NT2/D1 (cell line): Measurements from ENCODE around the gene PTPN6.

ENCODE experiments used
- DNase-seq: peaks from one replicate; pipeline ENCODE4 v3.0.0-alpha.2; 2011; ENCODE audit warnings: low read depth, low spot score
- H3K27me3 ChIP-seq: 2 replicates; pipeline ENCODE4 v1.6.0; 2011; ENCODE audit warnings: mild to moderate bottlenecking; ENCODE audit not compliant: insufficient read length, insufficient read depth
- H3K36me3 ChIP-seq: 2 replicates; pipeline ENCODE4 v1.6.1; 2011; ENCODE audit warnings: mild to moderate bottlenecking, low read length, mixed read lengths; ENCODE audit not compliant: insufficient read depth, insufficient read length
- H3K4me1 ChIP-seq: 2 replicates; pipeline ENCODE4 v1.5.1; 2011; ENCODE audit not compliant: insufficient read depth, insufficient read length
- H3K4me3 ChIP-seq: 2 replicates; pipeline ENCODE4 v1.5.1; 2011; ENCODE audit warnings: low read depth; ENCODE audit not compliant: insufficient read length
- H3K9ac ChIP-seq: 2 replicates; pipeline ENCODE4 v1.6.0; 2011; ENCODE audit warnings: low read depth; ENCODE audit not compliant: insufficient read length
- H3K9me3 ChIP-seq: 2 replicates; pipeline ENCODE4 v1.5.1; 2011; ENCODE audit warnings: mild to moderate bottlenecking, low read length; ENCODE audit not compliant: insufficient read depth
- SUZ12 ChIP-seq: IDR thresholded peaks from 2 replicates; pipeline ENCODE4 v1.6.1; 2011; ENCODE audit not compliant: insufficient read length, insufficient read depth; ENCODE audit errors: extremely low read depth
- YY1 ChIP-seq: IDR thresholded peaks from 2 replicates; pipeline ENCODE4 v1.6.1; 2011; ENCODE audit not compliant: insufficient read length, insufficient read depth
- ZNF274 ChIP-seq: IDR thresholded peaks from 2 replicates; pipeline ENCODE4 v1.6.1; 2011; ENCODE audit warnings: mild to moderate bottlenecking, low read depth, low read length

Gene PTPN6

DNA sequence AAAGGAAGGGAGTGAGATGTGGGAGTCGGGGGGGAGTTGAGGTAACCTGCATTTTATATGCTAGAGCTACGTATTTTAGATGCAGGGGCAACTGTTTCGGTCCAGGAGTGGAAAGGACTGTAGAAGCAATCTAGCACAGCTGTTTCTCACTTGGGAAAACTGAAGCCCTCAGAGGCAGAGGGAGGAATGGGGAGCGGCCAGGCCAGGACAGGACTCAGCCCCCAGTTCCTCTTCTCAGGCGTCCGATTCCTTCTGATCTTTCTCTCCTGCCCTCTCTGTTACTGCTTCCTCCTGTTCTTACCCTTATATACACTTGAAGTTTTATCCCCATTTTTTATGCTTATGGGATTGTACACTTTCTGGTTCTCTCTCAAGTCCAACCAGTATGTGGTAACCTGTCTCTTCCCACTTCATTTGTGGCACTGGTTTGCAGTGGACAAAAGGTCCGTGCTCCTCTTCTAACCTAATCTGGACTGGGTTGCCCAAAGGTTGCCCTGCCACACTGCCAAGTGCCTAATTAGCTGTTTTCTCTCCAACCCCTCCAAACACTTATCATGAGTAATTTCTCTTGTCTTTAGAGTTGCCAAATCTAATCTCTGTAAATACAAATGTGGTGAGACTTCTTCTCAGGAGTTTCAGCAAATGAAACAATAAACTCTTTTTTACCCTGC is 50.9 kb downstream of the PTPN6 start:
- Histone ChIP-seq H3K9ac (no peak overlapping the region), H3K4me1 (no peaks in the 10 kb centered on the region), H3K27me3 (no peaks in the 10 kb centered on the region), H3K36me3 (peaks cover 51% of the 10 kb centered on the region), H3K9me3 (no peaks in the 10 kb centered on the region), H3K4me3 (no peak overlapping the region)
- TF ChIP-seq ZNF274 (no peak), YY1 (no peak), SUZ12 (no peak)
- no peak for DNase-seq

DNA sequence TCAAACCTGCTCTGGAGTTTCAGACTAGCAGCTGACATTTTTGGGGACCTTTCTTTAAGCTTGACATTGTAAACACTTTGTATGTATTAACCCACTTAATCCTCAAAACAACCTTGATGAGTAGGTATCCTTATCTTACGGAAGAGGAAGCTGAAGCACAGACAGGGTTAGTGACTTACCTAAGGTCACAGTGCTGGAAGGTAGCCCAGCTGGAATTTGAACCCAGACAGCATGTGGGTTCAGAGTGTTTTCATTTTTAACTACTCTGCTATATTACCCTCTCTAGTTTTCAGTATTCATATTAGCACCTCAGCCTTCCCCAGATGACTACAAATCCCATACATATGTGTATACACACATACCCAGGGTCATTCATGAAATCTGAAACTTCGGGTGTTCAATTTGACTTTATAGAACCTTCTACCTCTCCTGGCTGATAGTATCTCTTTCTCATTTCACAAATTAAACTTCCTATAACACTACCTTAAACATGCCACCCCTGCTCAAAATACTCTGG is 53.2 kb downstream of the PTPN6 start:
- no peak for DNase-seq
- no peak overlapping the region for H3K4me3 ChIP-seq
- TF ChIP-seq SUZ12 (no peak), ZNF274 (no peak), YY1 (no peak)
- H3K27me3 ChIP-seq: no peaks in the 10 kb centered on the region
- H3K36me3 ChIP-seq: peaks cover 39% of the 10 kb centered on the region
- no peaks in the 10 kb centered on the region for H3K4me1 ChIP-seq
- no peak overlapping the region for H3K9ac ChIP-seq
- no peaks in the 10 kb centered on the region for H3K9me3 ChIP-seq

DNA sequence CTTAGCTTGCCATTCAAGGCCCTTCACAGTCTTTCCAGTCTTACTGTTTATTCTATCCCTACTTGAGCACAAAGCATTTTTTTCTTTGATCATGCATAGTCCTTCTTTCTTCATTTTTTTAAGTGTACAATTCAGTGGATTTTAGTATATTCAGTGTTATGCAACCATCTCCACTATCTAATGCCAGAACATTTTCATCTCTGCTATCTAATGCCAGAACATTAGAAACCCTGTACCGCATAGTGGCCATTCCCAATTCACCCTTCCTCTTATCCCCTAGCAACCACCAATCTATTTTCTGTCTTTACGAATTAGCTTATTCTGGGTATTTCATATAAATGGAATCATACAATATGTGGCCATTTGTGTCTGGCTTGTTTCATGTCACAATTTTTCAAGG is 53.7 kb downstream of the PTPN6 start:
- H3K36me3 ChIP-seq: peaks cover 40% of the 10 kb centered on the region
- H3K9ac ChIP-seq: no peak overlapping the region
- no peaks in the 10 kb centered on the region for H3K9me3 ChIP-seq
- no peak overlapping the region for H3K4me3 ChIP-seq
- no peaks in the 10 kb centered on the region for H3K27me3 ChIP-seq
- DNase-seq: no peak
- TF ChIP-seq YY1 (no peak), SUZ12 (no peak), ZNF274 (no peak)
- H3K4me1 ChIP-seq: no peaks in the 10 kb centered on the region

DNA sequence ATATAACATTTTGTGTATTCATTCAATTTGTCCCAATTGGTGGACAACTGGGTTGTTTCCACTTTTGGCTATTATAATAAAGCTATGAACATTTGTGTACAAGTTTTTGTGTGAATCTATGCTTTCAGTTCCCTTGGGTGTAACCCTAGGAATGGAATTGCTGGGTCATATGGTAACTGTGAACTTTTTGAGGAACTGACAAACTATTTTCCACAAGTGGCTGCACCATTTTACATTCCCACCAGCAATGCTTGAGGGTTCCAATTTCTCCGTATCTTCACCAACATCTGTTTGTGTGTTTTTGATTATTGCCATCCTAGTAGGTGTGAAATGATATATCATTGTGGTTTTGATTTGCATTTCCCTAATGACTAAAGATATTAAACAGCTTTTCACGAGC is 54.2 kb downstream of the PTPN6 start:
- DNase-seq: no peak

DNA sequence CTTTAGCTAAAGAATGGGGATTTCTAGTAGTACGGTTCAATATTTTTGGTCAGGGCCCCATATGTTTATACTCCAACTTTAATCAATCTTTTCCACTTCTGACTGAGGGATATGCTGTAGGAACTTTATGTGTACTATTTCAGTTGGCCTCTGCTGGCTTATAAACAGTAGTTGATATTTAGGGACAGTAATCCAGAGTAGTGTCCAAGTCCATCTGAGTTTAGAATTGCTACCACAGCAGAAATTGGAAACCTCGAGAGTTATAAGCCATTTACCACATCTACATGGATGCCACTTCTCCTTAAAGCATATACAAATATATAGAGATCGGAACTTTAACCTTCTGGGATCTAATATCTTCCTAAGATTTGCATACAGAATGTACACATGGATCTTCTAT is 55.5 kb downstream of the PTPN6 start:
- no peaks in the 10 kb centered on the region for H3K9me3 ChIP-seq
- H3K9ac ChIP-seq: no peak overlapping the region
- H3K4me3 ChIP-seq: no peak overlapping the region
- peaks cover 2% of the 10 kb centered on the region for H3K4me1 ChIP-seq
- H3K36me3 ChIP-seq: peaks cover 44% of the 10 kb centered on the region
- DNase-seq: no peak
- H3K27me3 ChIP-seq: no peaks in the 10 kb centered on the region
- TF ChIP-seq SUZ12: no peak
- no peak for TF ChIP-seq YY1
- TF ChIP-seq ZNF274: no peak

More for the DNA sequence above, 54.2 kb downstream of the PTPN6 start:
- Histone ChIP-seq H3K4me3 (no peak overlapping the region), H3K27me3 (no peaks in the 10 kb centered on the region), H3K4me1 (peaks cover 2% of the 10 kb centered on the region), H3K9me3 (no peaks in the 10 kb centered on the region), H3K36me3 (peaks cover 45% of the 10 kb centered on the region), H3K9ac (no peak overlapping the region)
- TF ChIP-seq YY1 (no peak), SUZ12 (no peak), ZNF274 (no peak)

DNA sequence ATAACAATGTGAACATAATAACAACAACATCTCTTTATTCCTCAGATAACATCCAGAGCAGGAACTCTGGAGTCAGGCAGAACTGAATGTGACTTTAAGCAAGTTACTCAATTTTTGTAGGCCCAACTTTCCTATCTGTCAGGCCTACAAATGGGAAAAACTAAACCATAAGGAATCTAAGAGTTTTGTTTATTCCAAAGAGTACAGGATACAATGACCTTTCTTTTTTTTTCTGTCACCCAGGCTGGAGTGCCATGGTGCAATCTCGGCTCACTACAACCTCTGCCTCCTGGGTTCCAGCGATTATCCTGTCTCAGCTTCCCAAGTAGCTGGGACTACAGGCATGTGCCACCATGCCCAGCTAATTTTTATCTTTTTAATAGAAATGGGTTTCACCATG is 57.7 kb downstream of the PTPN6 start:
- no peak for DNase-seq
- no peaks in the 10 kb centered on the region for H3K9me3 ChIP-seq
- no peak overlapping the region for H3K4me3 ChIP-seq
- H3K9ac ChIP-seq: no peak overlapping the region
- H3K4me1 ChIP-seq: peaks cover 5% of the 10 kb centered on the region
- no peaks in the 10 kb centered on the region for H3K27me3 ChIP-seq
- H3K36me3 ChIP-seq: peaks cover 55% of the 10 kb centered on the region
- TF ChIP-seq YY1: no peak
- TF ChIP-seq ZNF274: no peak
- TF ChIP-seq SUZ12: no peak

DNA sequence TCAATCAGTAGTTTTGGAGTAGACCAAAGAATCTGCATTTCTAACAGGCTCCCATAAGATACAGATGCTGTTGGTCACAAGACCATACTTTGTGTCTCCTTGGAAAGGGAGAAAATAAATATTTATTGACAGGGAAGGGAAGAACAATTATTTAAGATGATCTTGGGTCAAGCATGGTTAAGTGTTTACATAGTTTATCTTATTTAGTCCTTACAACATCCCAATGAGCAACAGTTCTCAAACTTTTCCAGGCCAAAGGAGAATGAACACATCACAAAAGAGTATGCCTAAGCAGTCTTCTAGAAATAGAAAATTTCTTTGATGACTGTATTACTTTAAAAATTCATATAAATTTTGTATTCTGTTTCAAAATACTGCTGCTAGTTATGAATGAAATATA is 58.4 kb downstream of the PTPN6 start:
- H3K27me3 ChIP-seq: no peaks in the 10 kb centered on the region
- no peak for TF ChIP-seq ZNF274
- TF ChIP-seq SUZ12: no peak
- no peak for TF ChIP-seq YY1
- no peak for DNase-seq
- peaks cover 57% of the 10 kb centered on the region for H3K36me3 ChIP-seq
- peaks cover 5% of the 10 kb centered on the region for H3K4me1 ChIP-seq
- H3K4me3 ChIP-seq: no peak overlapping the region
- no peaks in the 10 kb centered on the region for H3K9me3 ChIP-seq
- no peak overlapping the region for H3K9ac ChIP-seq
